NB4 (cell line): ENCODE results near the gene RFC4.

ENCODE experiments used
- CTCF ChIP-seq: IDR thresholded peaks from one replicate; pipeline ENCODE4 v1.5.1; 2012; ENCODE audit warnings: low read depth, low read length
- POLR2A ChIP-seq: IDR thresholded peaks from 2 replicates; pipeline ENCODE4 v1.6.1; 2011; ENCODE audit warnings: mild to moderate bottlenecking; ENCODE audit not compliant: insufficient read length; ENCODE audit errors: extremely low read depth

- TF ChIP-seq CTCF, result no peak
- no peak for TF ChIP-seq POLR2A
Observed at GRCh38 chr3:186783731-186784515, 22.4 kb downstream of the RFC4 start.
